GM19099 (cell line): ENCODE data around the gene MAML3.

Source experiments
- POLR2A ChIP-seq: IDR thresholded peaks from 3 replicates; pipeline ENCODE4 v1.6.1; 2011; ENCODE audit warnings: low read depth; ENCODE audit not compliant: insufficient read length; ENCODE audit errors: extremely low read depth

MAML3 gene

GRCh38 chr4:139878050-139878449 lies 275.9 kb downstream of the MAML3 start:
- TF ChIP-seq POLR2A = no peak

GRCh38 chr4:139876337-139876941 lies 277.5 kb downstream of the MAML3 start:
- no peak for TF ChIP-seq POLR2A

GRCh38 chr4:139875411-139875825 lies 278.6 kb downstream of the MAML3 start:
- no peak for TF ChIP-seq POLR2A

- no peak for TF ChIP-seq POLR2A
Observed at GRCh38 chr4:139873111-139873860, 280.7 kb downstream of the MAML3 start.

GRCh38 chr4:139872274-139872673 lies 281.7 kb downstream of the MAML3 start:
- TF ChIP-seq POLR2A = no peak

- no peak for TF ChIP-seq POLR2A
Observed at GRCh38 chr4:139869810-139870209, 284.2 kb downstream of the MAML3 start.

DNA sequence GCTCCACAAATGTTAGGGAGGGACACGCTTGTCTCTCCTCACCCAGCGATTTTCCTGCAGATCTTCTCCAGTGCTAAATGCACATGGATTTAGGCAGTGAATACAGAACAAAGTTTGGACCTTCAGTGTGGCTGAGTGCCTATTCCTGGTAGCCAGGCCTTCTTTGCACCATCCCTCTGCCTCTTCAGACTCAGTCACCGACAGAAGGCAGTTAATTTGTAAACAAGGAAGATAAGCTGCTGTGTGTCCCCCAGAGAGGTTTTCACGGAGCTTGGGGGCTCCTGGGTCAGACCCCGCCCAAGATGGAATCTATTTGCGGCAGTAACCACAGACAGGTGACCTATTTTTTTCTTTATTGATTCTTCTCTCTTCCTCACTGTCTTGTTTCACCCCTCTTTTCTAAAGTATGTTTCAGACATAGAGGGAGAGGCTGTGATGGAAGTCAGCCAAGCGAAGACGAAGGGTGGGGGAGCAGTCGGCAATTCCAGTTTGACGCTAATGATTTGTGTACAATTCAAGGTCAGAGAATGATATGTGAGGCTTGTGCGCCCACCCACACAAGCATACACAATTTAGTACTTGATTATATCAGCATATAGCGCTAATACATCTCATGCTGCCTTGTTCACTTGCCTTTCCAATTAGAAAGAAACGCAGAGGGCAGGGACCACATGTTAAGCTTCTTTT lies 287.6 kb downstream of the MAML3 start:
- TF ChIP-seq POLR2A = no peak

DNA sequence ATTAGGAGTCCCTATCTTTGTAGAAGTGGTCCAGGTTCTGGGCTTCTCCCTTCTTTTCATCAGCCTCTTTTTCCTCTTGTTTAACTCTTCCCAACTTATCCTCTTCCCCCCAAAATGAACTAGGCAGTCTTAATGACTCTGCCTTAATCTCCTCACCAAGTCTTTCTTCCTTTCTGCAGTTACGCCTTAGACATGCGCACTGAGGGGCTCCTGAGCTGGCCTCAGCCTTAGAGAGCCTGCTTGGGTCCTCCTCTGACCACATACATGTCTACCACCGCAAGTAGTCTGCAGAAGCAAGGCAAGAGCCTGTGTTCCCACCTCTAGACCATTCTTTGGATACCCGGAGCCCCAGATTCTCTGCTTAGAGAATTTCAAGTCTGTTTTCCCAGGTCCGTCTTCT lies 288.4 kb downstream of the MAML3 start:
- no peak for TF ChIP-seq POLR2A

DNA sequence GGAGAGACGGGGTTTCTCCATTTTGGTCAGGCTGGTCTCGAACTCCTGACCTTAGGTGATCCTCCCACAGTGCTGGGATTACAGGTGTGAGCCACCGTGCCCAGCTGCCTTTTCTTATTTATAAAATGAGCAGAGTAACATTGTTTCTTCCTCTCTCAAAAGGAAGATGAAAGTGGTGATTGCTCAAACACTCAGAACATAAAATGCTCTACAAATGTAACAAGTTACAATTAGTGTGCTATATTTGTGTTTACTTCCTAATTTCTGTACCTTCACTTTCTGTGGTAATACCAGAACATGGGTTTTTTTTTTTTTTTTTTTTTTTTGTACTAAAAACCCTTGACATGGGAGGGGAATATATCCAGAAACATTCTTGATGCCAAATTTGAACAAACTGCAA lies 290.5 kb downstream of the MAML3 start:
- no peak for TF ChIP-seq POLR2A

DNA sequence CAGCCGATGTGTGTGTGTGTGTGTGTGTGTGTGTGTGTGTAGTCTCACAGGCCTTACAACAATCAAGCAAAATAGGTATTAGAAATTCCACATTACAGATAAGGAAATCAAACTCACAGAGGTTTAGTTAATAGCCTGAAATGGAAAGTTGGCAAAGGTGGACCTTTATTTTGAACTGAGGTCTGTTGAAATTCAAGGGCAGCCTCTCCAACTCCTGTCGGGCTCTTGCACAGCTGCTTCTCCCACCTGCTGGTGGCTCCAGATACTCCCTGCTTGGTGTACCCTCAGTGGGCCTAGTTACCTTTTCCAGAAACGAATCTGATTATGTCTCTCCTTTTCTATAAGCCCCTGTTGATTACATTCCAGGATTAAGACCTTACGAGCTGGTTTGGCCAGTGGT lies 292.5 kb downstream of the MAML3 start:
- TF ChIP-seq POLR2A = no peak

- TF ChIP-seq POLR2A = no peak
Observed at GRCh38 chr4:139860435-139861024, 293.5 kb downstream of the MAML3 start.

DNA sequence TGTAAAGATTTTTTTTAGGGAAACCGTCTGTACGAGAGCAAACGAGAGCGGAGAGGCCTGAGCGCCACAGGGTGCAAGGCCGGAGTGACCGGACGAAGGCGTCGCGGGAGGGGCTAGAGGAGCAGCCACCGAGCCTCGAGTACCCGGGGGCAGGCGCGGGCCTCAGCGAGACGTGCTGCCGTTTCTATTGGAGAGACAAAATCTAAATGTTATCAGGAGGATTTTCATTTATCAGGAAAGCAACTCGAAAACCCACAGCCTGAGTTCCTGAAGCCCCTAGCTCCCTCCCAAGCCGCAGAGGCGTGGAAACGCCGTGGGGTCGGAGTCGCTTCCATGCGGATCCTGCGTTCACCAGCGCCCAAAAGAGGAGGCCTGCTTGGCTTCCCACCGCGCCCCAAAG lies 294.1 kb downstream of the MAML3 start:
- no peak for TF ChIP-seq POLR2A

GRCh38 chr4:139858436-139859205 lies 295.4 kb downstream of the MAML3 start:
- TF ChIP-seq POLR2A = no peak

GRCh38 chr4:139857977-139858376 lies 296.0 kb downstream of the MAML3 start:
- no peak for TF ChIP-seq POLR2A

DNA sequence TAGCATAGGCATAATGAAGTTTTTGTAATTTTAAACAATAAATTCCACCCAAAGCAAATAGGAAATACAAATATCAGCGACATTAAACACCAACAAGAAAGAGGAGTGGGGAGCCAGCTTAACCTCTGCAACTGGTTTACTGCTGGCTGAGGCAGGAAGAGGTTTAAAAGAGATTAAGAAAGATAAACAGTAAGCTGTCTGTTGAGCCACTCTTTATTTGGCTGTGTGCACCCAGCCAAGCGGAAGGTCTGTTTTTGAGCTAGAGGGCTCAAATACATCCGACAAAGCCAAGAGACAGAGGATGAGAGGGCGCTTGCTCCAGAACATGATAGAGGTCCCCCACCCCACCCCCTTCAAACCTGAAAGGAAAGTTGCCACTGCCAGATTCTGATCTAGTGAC lies 297.0 kb downstream of the MAML3 start:
- no peak for TF ChIP-seq POLR2A
